ACHN (cell line): Measurements from ENCODE around the gene AXDND1.
"Not testable (repeated sequence)": the region's sequence is repeated elsewhere in the genome, so short reads cannot be mapped to it uniquely, and the experiment has no call there.

Experiments
- DNase-seq: peaks from one replicate; pipeline ENCODE4 v3.0.0-alpha.2; 2015
- in situ Hi-C: cut with HindIII; loops from 2 replicates; pipeline ENCODE4 v1.10.0; 2017; ENCODE audit warnings: low sequenced_read_pairs, low pct_ligation_motif_present, low pct_unique_long_range_greater_than_20kb

Gene AXDND1

DNA sequence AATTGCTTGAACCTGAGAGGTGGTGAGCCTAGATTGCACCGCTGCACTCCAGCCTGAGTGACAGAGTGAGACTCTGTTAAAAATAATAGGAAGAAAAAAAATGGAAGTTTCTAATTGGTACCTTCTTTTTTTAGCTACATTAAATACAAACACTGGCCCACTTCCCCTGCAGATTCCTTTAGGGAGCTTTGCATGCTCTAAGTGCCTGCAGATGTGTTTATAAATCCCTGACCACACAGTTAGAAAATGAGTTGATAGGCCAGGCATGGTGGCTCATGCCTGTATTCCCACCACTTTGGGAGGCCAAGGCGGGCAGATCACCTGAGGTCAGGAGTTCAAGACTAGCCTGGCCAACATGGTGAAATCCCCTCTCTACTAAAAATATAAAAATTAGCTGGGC, 4.1 kb upstream of the AXDND1 start:
- DNase-seq, in situ Hi-C loops: not testable (repeated sequence)

- DNase-seq, result peak; percentile 31
Observed at GRCh38 chr1:179366093-179366800, 476 bp downstream of the AXDND1 start.

DNA sequence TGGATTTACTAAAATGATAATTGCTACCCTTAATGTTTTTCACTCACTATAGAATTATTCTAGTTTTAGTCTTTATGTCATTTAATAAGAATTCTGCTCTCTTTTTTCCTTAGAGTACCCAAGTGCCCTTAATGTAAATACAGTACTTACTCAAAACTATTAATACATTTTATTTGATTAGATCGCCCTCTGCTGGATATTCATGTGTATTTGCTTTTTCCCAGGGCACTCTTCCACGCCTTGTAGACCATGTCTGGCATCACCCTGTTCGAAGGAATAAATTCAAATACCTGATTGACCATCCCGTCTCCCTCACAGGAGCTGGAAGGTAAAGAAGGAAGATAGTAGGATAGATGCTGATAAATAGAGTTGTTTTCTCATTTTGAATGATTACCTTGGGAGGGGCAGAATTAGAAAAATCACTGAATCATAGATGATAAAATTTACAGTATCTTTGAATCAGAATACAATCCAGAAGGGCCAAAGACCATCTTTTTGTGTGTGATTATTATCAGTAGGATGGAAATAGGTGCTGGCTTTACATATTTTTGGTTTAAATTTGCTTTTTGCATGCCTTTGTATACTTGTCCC, 4.1 kb downstream of the AXDND1 start:
- DNase-seq, result peak; percentile 77
- in situ Hi-C loops, result no loop called here

More at GRCh38 chr1:179366093-179366800, 476 bp downstream of the AXDND1 start:
- in situ Hi-C loops, result no loop called here

GRCh38 chr1:179372160-179372559, 6.4 kb downstream of the AXDND1 start:
- in situ Hi-C loops, result no loop called here
- DNase-seq, result no peak

DNA sequence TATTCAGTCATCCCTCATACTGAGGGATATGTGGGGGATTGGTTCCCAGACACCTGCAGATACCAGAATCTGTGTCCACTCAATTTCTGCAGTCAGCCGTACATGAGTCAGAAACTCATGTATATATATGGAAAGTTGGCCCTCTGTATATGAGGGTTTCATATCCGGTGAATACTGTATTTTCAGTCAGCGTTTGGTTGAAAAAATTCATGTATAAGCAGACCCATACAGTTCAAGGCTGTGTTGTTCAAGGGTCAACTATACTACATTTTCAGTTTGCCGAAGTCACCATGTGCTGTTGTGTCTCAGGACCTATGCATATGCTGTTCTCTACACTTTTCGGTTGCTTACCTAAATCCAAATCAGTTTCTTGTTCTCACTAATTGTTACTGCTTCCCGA, 10.5 kb downstream of the AXDND1 start:
- DNase-seq, result no peak
- in situ Hi-C loops, result no loop called here

GRCh38 chr1:179380299-179380698, 14.5 kb downstream of the AXDND1 start:
- in situ Hi-C loops, result no loop called here
- DNase-seq, result no peak

DNA sequence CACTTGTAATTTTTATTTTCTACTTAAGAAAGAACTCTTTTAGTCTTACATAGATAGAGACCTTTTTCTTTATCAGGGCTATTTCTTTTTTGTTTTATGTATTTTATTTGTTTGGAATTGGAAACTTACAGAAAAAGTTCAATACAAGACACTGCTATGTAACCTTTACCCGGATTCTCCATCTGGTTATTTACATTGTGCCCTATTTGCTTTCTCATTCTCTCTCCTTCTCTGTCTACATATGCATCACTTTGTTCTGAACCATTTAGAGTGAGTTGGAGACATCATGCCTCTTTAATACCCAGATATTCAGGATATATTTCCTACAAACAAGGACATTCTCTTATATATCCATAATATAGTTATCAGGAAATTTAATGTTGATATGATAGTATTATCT, 18.3 kb downstream of the AXDND1 start:
- no peak for DNase-seq
- in situ Hi-C loops, result no loop called here

- in situ Hi-C loops, result no loop called here
- DNase-seq, result no peak
Observed at GRCh38 chr1:179385510-179385909, 19.7 kb downstream of the AXDND1 start.

DNA sequence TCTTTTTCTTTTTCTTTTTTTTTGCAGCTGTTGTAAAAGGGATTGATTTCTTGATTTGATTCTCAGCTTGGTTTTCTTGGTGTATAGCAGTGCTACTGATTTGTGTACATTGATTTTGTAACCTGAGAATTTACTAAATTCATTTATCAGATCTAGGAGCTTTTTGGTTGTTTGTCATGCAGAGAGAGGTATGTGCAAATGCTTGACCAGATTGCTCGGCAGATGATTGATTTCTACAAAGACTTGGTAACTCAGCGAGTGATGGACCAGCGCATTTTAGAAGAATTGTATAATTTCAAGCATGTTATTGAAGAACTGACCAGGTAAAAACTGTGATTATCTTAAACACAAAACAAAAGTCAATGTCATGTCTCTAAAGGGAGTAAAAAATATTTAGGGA, 27.9 kb downstream of the AXDND1 start:
- in situ Hi-C loops, result no loop called here
- no peak for DNase-seq

DNA sequence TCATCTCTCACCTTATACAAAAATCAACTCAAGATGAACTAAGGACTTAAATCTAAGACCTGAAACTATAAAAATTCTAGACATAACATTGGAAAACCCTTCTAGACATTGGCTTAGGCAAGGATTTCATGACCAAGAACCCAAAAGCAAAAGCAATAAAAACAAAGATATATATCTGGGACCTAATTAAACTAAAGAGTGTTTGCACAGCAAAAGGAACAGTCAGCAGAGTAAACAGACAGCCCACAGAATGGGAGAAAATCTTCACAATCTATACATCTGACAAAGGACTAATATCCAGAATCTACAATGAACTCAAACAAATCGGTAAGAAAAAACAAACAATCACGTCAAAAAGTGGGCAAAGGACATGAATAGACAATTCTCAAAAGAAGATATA, 33.6 kb downstream of the AXDND1 start:
- DNase-seq, in situ Hi-C loops: not testable (repeated sequence)

DNA sequence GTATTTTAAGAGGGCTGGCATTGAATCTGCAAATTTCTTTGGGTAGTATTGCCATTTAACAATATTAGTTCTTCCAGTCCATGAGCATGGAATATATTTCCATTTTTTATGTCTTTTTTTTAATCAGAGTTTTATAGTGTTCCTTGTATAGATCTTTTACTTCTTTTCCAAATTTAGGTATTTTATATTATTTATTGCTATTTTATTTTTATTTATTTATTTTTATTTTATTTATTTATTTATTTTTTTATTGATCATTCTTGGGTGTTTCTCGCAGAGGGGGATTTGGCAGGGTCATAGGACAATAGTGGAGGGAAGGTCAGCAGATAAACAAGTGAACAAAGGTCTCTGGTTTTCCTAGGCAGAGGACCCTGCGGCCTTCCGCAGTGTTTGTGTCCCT, 52.0 kb downstream of the AXDND1 start:
- DNase-seq, in situ Hi-C loops: not testable (repeated sequence)

GRCh38 chr1:179418706-179419105, 52.9 kb downstream of the AXDND1 start:
- in situ Hi-C loops, DNase-seq: not testable (repeated sequence)

GRCh38 chr1:179424610-179425009, 58.8 kb downstream of the AXDND1 start:
- in situ Hi-C loops, result no loop called here

GRCh38 chr1:179425186-179425585, 59.4 kb downstream of the AXDND1 start:
- no peak for DNase-seq
- in situ Hi-C loops, result no loop called here

More at GRCh38 chr1:179424610-179425009, 58.8 kb downstream of the AXDND1 start:
- no peak for DNase-seq

DNA sequence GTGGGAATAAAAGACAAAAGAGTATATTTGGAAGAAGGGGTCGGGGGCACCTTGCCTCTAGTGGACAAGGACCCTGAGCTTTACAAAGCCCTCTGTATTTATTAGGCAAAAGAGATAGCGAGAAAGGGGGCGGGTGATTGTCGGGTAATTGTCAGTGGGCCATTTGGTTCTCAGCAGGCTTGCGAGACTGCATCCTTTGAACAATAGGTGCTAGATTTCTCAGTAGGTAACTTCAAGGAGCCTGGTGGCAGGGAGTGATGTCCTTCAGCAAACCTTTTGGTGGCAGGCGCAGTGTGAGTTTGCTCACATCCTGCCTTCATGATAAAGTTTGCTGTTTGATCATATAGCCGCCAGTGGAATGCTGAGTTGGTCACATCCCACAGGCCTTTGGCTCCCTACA, 71.4 kb downstream of the AXDND1 start:
- no peak for DNase-seq
- in situ Hi-C loops, result no loop called here

GRCh38 chr1:179439646-179440045, 73.9 kb downstream of the AXDND1 start:
- DNase-seq, in situ Hi-C loops: not testable (repeated sequence)

- in situ Hi-C loops, DNase-seq: not testable (repeated sequence)
Observed at GRCh38 chr1:179440301-179440700, 74.5 kb downstream of the AXDND1 start.

DNA sequence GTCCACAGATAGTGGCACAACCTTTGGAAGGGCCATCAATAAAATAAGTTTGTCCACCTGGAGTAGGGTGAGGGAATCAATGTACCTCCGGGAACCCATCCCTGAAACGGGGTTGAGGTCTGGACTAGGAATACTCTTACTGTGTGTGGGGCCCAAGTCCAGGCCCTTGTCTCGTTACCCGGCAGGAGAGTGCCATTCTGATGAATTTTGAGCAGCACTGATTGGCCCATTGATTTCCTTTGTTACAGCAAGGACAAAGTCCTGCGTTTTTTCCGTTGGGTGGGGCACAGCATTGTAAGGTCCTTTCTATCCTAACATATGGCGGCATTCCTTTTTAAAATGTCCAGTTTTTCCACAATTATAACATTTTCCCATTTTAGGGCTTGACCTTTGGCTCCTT, 75.2 kb downstream of the AXDND1 start:
- in situ Hi-C loops, result no loop called here

GRCh38 chr1:179441501-179441900, 75.7 kb downstream of the AXDND1 start:
- no peak for DNase-seq
- in situ Hi-C loops, result no loop called here

More for the DNA sequence above, 75.2 kb downstream of the AXDND1 start:
- DNase-seq, result no peak

DNA sequence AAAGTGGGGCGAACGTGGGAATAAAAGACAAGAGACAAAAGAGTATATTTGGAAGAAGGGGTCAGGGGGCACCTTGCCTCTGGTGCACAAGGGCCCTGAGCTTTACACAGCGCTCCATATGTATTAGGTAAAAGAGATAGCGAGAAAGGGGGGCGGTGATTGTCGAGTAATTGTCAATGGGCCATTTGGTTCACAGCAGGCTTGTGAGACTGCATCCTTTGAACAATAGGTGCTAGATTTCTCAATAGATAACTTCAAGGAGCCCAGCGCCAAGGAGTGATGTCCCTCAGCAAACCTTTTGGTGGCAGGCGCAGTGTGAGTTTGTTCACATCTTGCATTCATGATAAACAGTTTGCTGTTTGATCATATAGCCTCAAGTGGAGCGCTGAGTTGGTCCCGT, 77.1 kb downstream of the AXDND1 start:
- DNase-seq, in situ Hi-C loops: not testable (repeated sequence)
